ENCODE results near the gene BCAP31. TPM values are rescaled to one million over a fixed set of nuclear protein-coding genes. Genes with fewer than 3 reads are reported as not detected.

BCAP31 gene
- total and polyA plus RNA-seq, 2 of the 13 experiments (the other 11 are each of a cell fraction or from before 2014, with no cell fraction given) = 139 to 178 TPM

GRCh38 chrX:153741446-153741845, 17.3 kb upstream of the BCAP31 start:
- Histone ChIP-seq H2AFZ (ENCODE audit: low read length) (no peak overlapping the region), H3K79me2 (ENCODE audit: insufficient read depth, low read length) (no peaks in the 10 kb centered on the region), H3K27ac (ENCODE audit: extremely low read length, insufficient read depth, low read length) (no peak overlapping the region), H3K4me1 (ENCODE audit: insufficient read depth, low read length) (no peaks in the 10 kb centered on the region), H3K4me2 (ENCODE audit: low read depth, low read length) (no peak overlapping the region), H3K9ac (ENCODE audit: insufficient read depth, low read depth, low read length) (no peak overlapping the region), H3K36me3 (replicated peaks in 1 of 2; ENCODE audit: control insufficient read depth in 1 of 2, insufficient read depth in 2 of 2, low read length in 2 of 2) (0 out of 5 replicates have a peak, but pooled peaks cover 0 to 3% of the 10 kb centered on the region in 2 experiments), H3K9me3 (ENCODE audit: low read length) (no peaks in the 10 kb centered on the region), H4K20me1 (ENCODE audit: insufficient read depth, low read length) (no peaks in the 10 kb centered on the region), H3K4me3 (replicated peaks in 1 of 3; ENCODE audit: insufficient read depth in 1 of 3, low read depth in 2 of 3, low read length in 3 of 3) (no peak overlapping the region), H3K27me3 (ENCODE audit: control insufficient read depth in 1 of 2, insufficient read depth in 2 of 2, low read length in 2 of 2) (no peaks in the 10 kb centered on the region)
- DNase-seq (ENCODE audit: low spot score) = no peak
- TF ChIP-seq ZFY (CRISPR knock-in tag; IDR thresholded peaks at IDR 0.05) (no peak), ATAD3A (CRISPR knock-in tag; IDR thresholded peaks at IDR 0.05) (no peak), TIGD3 (CRISPR knock-in tag; IDR thresholded peaks at IDR 0.05; ENCODE audit: borderline replicate concordance) (no peak)
- TF ChIP-seq, protein P1, sequence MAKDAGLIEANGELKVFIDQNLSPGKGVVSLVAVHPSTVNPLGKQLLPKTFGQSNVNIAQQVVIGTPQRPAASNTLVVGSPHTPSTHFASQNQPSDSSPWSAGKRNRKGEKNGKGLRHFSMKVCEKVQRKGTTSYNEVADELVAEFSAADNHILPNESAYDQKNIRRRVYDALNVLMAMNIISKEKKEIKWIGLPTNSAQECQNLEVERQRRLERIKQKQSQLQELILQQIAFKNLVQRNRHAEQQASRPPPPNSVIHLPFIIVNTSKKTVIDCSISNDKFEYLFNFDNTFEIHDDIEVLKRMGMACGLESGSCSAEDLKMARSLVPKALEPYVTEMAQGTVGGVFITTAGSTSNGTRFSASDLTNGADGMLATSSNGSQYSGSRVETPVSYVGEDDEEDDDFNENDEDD (CRISPR knock-in tag; IDR thresholded peaks at IDR 0.05; ENCODE audit: borderline replicate concordance) = no peak
- TF ChIP-seq, protein P2, sequence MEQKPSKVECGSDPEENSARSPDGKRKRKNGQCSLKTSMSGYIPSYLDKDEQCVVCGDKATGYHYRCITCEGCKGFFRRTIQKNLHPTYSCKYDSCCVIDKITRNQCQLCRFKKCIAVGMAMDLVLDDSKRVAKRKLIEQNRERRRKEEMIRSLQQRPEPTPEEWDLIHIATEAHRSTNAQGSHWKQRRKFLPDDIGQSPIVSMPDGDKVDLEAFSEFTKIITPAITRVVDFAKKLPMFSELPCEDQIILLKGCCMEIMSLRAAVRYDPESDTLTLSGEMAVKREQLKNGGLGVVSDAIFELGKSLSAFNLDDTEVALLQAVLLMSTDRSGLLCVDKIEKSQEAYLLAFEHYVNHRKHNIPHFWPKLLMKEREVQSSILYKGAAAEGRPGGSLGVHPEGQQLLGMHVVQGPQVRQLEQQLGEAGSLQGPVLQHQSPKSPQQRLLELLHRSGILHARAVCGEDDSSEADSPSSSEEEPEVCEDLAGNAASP (CRISPR knock-in tag; IDR thresholded peaks at IDR 0.05; ENCODE audit: borderline replicate concordance) = no peak
- in situ Hi-C loops (cut with HindIII; ENCODE audit: extremely low pct_ligation_motif_present, low pct_unique_long_range_greater_than_20kb) = no loop called here
- WGBS (ENCODE audit: low lambda C conversion rate) = no CpG with 5 or more reads among the region's 14 CpGs
- ChIA-PET CTCF (ENCODE audit: low intra/inter-chr PET ratio, low total read pairs) (no interaction called here), POLR2A (no interaction called here)
- no TSS peak for BruUV-seq (replicated peaks)
- no peak for ATAC-seq
- no peak for FAIRE-seq
- intact Hi-C loops (cut with micrococcal nuclease; ENCODE audit: unreplicated experiment) = no loop called here

Measured in HepG2 (cell line).